Effector CD8-positive, alpha-beta T cell (primary cell): ENCODE results near the gene ANKRD11.
"Not testable (repeated sequence)": the region's sequence is repeated elsewhere in the genome, so short reads cannot be mapped to it uniquely, and the experiment has no call there.

Source experiments
- DNase-seq: peaks from one replicate; lab custom pipeline; 2025; lab: John Stamatoyannopoulos, UW

The ANKRD11 gene

DNA sequence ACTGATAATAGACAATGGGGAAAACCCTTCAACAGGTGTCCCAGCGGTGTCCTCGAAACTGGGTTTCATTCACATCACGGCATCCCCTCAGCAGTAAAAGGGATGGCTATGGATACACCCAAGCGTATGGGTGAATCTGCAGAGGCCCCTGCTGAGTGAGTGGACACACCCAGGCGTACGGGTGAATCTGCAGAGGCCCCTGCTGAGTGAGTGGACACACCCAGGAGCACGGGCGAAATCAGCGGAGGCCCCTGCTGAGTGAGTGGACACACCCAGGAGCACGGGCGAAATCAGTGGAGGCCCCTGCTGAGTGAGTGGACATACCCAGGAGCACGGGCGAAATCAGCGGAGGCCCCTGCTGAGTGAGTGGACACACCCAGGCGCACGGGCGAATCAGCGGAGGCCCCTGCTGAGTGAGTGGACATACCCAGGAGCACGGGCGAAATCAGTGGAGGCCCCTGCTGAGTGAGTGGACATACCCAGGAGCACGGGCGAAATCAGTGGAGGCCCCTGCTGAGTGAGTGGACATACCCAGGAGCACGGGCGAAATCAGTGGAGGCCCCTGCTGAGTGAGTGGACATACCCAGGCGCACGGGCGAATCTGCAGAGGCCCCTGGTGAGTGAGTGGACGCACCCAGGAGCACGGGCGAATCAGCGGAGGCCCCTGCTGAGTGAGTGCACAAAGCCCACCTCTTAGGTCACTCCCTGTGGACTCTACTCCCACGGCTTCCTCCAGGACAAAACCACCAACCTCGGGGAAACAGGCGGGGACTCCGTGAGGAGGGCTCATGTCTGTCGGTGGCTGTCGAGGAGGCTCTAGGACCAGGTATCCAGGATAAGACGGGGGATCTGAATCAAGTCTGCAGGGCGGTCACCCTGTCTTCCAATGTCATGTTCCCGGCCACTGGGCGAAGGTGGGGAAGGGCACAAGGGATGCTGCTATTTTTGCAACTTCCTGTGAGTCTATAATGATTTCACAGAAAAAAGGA, 161.7 kb downstream of the ANKRD11 start:
- not testable (repeated sequence) for DNase-seq

DNA sequence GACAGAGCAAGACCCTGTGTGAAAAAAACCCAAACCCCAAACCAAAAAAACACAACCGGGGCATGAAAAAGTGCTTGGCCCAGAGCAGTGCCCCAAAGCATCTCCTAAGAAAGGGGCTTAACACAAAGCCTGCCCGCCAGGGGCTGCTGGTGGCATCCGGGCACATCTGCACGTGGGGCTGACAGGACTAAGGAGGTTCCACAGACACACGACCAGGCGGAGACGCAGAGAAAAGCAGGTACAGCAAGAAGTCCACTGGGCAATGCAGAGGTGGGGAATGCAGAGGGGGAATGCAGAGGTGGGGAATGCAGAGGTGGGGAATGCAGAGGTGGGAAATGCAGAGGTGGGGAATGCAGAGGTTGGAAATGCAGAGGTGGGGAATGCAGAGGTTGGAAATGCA, 163.6 kb downstream of the ANKRD11 start:
- no peak for DNase-seq

DNA sequence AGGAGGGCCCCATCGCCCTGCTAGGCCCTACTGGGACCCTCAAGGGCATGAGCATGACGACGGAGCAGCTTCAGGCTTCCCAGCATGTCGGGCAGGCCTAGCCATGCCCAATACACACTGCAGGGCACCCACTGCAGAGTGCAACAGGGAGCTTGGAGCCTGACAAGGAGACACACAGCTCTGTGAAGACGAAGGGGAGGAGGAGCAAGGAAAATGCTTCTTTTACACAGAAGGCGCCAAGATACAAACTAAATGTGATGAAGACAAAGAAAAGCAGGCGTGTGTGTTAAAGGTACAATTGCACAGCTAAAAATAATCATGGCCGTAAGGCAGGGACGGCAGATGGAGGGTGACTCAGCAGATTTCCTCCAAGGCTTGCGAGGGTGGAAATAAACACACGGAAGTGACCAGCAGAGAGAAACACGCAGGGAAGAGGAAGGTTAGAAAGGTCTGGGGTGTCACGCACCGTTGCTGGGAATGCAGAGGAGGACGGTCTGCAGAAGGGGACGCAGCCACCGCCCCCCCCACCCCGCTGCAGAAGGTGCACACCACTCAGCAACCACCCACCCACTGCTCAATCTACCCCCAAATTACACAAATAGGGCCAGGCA, 164.4 kb downstream of the ANKRD11 start:
- no peak for DNase-seq

DNA sequence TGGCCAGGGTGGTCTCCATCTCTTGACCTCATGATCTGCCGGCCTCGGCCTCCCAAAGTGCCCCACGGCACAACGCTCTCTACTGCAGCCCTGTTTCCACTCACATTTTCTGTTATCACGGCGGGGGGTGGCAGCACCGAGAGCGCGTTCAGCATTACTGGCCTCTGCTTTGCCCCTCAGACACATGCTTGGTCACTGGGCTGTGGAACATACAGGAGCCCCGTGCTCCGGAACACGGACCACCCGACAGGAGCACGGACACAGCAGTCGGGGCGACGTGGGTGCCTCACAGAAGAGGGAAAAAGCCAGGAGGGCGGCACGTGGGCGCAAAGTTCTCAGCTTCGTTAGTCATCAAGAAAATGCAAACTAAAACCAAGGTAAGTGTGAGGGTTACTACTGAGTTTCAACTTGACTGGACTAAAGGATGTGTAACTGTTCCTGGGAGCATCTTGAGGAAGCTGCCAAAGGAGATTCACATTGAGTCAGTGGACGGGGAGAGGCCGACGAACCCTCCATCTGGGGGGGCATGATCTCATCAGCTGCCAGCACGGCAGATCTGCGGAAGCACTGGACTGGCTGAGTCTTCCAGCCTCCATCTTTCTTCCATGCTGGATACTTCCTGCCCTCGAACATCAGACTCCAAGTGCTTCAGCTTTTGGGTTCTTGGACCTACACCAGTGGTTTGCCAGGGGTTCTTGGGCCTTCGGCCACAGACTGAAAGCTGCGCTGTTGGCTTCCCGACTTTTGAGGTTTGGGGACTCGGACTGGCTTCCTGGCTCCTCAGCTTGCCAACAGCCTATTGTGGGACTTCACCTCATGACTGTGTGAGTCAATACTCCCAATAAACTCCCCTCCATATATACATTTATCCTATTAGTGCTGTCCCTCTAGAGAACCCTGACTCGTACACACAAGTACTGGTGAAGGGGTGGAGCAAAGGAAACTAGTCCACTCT, 166.0 kb downstream of the ANKRD11 start:
- no peak for DNase-seq

DNA sequence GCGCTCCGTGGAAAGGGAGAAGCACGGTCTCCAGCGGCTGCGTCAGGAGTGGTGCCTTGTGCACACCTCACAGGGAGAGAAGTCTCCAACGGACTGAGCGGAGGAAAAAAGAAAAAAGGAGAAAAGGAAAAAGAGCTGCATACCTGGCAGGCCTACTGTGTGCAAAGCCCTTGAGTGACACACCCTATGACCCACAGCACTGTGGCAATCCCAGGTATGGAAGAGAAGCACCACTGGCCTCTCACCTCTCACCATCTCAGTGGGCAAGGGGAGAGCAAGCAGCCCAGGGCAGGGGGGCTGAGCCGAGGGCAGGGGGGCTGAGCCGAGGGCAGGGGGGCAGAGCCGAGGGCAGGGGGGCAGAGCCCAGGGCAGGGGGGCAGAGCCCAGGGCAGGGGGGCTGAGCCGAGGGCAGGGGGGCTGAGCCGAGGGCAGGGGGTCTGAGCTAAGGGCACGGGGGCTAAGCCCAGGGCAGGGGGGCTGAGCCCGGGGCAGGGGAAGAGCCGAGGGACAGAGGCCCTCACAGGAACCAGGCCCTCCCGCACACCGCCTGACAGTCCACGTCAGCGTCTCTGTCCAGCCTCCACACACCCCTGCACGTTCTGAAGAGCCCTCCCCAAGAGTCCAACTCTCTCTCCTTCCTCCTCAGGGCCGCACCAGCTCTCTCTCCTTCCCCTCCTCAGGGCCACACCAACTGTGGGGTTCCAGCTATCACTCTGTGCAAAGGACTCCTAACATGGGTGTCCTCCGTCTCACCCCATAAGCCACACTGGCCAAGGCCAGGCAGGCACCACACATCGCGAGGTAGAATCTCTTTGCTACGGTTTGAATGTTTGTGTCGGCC, 167.0 kb downstream of the ANKRD11 start:
- DNase-seq = no peak

DNA sequence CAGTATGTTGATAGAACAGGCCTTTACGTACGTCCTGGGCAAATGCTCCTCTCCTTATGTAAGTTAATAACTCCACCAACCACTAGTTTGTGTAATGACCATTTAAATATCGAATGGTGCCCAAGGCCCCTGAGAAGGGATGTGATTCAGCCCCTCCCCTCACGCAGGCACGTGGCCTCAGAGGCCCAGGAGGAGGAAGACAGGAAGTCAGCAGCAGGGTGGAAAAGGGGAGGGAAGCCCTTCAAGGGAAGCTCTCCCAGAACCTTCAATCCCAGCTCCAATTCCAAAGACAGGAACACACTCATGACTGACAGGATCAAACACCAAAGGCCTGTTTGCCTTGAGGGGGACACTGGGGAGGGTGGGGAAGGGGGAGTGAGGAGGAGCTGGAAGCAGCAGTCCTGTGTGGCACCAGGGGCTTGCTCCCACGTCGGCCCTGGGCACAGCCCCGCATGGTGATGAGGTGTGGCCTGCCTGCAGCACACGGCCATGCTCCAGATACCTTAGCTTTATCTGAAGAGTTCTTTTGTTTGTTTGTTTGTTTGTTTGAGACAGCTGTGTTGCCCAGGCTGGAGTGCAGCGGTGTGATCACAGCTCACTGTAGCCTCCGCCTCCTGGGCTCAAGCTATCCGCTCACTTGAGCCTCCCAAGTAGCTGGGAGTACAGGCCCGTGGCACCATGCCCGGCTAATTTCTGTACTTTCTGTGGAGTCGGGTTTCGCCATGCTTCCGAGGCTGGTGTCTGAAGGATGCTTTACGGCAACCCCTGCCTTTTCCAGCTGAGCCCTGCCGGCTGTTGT, 167.8 kb downstream of the ANKRD11 start:
- DNase-seq = no peak

DNA sequence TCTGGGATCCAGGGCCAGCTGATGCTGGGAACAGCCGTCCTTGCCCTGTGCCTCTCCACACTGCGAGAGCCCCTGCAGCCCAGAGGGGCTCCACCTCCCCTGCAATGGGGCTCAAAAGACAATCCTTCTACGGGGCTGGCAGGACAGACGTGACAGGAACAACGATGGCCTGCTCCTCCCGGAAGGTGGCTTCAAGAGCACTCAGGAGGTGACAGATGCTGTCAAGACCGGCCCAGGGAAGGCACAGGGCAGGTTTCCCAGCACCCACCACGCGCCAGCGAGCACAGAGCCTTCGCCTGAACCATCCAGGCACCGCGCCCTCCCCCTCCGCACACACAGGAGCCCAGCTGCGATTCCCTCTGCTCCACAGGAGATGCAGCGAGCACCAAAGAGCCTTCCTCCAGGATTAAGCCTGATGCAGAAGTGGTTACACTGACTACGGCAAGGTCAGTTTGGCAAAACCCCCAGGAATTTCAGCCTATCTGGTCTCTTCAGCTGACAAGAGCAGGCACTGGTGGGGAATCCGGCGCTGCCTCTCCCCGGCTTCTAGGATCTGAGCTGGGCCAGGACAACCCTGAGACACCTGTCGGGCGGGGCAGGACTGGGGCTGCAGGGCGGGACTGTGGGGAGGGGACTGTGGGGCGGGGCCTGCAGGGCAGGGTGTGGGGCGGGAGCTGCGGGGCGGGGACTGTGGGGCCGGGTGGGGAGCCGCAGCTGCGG, 169.4 kb downstream of the ANKRD11 start:
- no peak for DNase-seq

DNA sequence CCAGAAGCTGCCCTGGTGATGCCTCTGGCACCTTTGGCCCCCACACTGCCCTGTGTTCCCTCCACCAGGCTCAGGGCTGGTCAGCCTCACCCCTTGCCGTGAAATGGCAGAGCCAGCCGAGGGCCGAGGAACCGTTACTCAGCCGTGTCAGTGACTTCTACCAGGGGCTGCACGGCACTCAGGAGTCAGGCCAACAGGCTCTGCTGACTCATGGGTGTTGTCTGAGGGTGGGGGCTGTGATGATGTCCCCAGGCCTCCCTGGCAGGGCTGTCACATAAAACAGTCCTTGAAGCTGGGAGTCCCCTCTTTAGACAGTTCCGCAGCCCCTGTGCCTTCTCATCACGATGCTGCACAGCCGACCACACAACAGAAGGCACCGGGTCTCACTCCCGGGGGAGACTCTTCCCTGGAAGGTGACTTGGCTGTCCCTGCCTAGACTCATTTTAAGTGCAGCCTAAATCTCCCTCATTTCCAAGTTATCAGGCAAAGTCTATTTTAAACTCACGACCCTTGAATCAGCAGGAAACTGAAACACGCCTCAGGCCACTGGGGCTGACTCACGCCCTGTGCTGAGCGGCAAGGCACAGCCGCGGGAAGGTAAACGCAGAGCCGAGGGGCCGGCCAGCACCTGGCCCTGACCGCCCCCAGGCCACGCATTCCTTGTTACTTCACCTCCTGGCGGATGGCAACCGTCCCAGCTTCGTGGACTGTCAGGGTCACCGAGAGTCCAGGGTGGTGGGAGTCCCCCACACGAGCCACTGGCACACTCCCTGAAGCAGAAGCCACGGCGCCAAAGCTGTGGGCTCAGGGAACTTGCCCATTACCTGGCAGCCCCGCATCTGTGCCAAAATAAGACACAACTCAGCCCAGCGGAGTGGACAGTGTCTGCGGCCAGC, 170.2 kb downstream of the ANKRD11 start:
- no peak for DNase-seq

DNA sequence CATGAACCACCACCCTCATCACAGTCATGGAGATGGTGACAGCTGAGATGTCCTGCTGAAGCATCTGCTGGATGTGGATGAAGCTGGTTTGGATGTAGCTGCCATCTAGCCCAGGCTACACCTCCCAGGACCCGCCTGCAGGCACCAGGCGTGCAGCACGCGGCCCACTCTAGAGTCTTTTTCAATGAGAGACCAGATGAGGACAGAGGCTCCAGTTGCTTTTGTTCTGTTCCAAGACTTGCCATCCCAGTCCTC, 170.8 kb downstream of the ANKRD11 start:
- DNase-seq = no peak

DNA sequence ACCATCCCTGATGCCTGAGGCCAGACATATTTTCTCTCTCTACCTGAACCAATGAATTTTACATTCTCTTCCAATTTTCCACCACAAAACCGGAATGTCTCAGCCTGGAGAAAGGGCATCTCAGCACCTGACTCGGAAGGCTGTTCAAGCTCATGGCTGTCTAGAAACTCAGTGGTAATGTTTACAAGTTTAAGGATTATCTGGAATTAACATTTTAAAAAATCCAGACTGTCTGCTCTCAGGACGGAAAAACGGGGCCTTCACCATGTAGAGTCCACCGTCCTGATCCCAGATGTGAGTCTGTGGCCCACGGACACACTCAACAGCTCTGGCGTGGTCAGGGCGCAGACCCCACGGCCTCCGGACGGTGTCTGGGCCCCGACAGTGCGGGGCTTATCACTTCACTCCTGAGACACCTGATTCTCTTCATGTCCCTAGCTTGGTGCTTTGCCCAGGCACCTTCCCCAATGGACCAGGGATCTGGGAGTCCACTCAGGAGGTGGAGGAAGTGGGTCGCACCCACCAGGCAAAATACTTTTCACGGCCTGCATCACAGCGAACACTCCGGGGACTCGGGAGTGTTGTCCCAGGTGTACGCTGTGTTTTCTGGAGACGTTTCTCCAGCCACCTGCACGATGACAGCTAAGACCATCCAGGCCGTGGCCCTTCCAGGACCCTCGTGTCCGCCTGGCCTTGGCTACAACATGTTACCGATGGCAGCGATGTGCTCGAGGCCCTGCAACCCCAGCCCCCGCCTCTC, 171.3 kb downstream of the ANKRD11 start:
- no peak for DNase-seq

DNA sequence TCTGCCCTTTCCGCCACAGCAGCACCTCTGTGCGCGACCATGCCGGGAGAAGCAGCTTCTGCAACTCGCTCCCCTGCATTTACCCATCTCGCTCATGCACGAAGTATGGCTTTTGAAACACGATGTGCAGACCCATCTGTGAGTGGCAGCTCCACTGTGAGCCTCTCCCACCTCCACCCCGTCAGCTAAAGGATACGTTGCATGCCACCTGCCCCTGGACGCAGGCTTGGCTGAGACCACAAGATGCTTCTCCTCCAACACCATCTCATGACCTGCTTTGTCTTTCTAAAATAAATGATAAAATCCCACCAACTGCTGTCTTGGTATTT, 172.0 kb downstream of the ANKRD11 start:
- DNase-seq = no peak

DNA sequence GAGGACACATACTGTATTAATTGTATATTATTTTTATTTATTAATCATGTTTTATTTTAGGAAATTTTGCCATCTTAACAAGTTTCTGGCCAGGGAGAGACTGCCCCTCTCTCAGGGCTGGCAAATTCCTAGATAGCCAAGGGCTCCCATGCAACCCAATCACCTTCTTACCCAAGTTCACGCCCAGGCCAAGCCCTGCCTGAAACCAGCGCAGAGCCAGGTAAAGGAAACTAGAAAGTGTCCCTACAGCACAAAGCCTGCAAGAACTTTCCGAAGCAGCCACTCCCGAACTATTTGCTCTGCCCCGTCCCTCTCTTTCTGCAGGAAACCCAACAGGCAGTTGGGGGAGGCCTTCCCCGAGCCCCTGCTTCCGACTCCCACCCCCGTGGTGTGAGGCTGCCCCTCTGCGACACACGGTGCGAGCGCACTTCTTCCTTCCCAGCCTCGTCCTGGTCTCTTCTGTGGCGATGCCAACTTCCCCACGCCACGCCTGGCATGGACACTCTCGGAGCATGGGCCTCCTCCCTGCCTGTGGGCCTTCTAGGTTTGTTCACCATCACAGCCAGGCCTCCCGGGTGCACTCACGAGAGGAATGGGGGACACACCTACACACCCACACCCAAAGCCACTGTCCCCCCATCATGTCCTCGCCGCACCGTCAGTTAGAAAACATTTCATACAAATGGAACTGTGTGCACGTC, 172.5 kb downstream of the ANKRD11 start:
- DNase-seq = no peak

DNA sequence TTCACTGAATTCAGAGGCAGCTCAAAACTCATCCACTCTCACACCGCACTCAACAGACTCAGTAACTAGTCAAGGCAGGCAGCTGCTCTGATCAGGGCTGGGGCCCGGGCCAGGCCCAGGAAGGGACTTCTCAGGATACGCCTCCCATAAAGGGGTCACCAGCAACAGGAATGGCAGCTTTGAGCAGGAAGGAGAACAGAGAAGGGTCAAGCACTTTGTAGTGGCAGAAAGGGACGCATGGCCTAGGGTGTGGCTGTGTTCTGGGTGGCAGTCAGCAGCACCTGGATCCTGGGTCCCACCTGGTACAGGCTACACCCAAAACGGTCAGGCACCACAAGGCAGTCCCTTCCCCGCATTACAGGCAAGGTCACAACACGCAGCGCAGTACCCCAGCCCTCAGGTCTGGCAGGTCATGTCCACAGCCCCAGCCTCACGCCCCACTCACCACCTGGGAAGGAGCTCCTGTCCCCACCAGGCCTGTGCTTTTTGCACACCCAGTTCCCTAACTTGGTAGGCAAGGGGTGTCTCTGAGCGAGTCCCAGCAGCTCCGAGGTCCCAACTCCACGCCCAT, 173.2 kb downstream of the ANKRD11 start:
- no peak for DNase-seq

DNA sequence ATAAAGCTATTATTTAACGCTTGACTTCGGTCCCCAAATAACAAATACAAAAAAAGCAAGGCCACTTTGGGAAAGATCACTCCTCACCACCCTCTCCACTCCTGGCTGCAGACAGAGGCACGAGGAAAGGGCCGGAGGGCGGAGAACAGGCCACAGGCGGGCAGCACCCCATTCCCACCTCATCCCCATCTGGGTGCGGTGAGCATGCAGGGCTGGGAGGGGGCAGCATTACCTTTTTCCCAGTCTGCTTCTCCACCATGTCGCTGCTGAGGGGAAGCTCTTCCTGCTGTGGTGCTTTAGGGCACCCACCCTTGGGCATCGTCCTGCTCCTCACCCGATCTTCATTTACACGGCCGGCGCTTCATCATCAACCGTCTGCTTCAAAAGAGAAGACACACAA, 173.7 kb downstream of the ANKRD11 start:
- DNase-seq = no peak

DNA sequence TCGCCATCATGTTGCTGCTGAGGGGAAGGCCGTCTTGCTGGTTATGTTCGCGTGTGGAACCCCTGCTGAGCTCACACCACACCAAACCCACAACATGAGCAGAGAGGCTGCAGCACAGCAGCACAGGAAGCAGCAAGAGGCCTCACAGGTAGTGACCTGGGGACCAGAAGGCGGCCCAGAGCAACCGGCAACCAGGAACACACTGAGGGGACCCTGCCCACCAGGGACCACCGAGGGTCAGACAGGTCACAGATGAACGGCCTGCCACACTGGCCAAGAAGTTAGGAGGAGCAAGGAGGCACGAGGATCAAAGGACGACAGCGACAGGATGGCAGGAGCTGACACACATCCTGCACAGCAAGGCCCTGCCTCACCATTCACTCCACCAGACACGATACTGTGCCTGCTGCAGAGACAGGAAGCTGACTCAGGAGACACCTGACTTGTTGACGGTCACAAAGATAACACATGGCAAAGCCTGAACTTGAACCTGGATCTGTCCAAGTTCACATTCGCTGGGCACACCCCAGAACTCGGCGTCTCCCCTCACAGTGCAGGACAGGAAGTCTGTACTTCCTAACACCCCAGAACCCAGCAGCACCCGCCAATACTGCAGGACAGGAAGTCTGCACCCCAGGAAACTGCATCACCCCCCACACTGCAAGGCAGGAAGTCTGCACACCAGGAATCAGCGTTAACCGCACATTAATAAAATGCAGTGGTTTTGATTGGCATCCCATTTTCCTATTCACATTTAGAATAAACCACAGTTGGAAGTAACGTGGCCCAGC, 174.4 kb downstream of the ANKRD11 start:
- peak; percentile 42 for DNase-seq

DNA sequence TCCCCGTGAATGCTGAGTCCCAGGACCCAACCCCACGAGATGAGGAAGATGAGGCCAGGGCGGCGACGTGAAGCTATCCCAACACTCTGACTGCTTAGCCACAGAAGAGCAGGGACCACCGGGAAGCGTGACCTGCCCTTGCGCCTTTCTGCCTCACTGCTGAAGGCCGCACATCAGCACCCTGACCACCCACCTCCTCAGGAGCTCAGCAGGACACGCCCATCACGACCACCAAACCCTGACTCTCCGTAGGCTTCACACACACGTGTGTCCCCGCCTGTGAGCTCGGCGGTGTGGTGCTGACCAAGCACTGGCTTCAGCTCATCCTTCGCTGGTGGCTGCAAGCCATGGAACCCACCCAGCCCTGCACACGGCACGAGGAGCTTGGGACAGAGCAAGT, 175.1 kb downstream of the ANKRD11 start:
- no peak for DNase-seq

DNA sequence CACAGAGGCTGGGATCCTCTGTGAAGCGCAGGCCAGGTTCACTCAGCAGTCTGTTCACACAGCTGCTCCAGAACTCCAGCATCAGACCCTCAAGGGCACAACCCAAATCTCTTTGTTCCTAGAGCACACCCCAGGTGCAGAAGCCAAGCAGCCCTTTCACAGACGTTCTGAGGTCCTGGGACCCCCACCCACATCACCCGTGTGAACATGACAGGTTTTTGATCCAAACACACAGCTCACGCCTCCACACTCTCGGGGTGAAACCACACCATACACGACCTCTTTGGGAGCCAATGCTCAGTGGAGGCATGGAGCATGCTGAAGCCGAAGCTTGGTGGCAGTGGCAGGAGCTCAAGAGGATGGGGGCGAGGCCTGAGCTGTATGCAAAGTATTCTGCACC, 175.5 kb downstream of the ANKRD11 start:
- no peak for DNase-seq
